H1 (cell line): Measurements from ENCODE around the gene DNAJB8. TPM values are rescaled to one million over a fixed set of nuclear protein-coding genes. Genes with fewer than 3 reads are reported as not detected.
A peak's percentile ranks its signal among the peaks of the same experiment; 100 is the strongest.

ENCODE experiments used
- CTCF ChIA-PET: fragments of 300-600 bp; sonication (Branson Sonifier 250); formaldehyde crosslinking; loops from one replicate; lab custom pipeline; 2021; ENCODE audit not compliant: partially characterized antibody; lab: Charles Lee
- POLR2A ChIA-PET: fragments of 300-600 bp; sonication (Branson Sonifier 250); formaldehyde crosslinking; loops from one replicate; lab custom pipeline; 2021; ENCODE audit warnings: inconsistent platforms; ENCODE audit not compliant: partially characterized antibody; lab: Charles Lee
- DNase-seq, 2 experiments: peaks; one replicate each; pipeline versions ENCODE4 v3.0.0 to v3.0.0-alpha.2; 2010 to 2022; ENCODE audit warnings: low spot score in 2 of 2, low read depth in 1 of 2, mixed read lengths in 1 of 2
- FAIRE-seq: peaks from 2 replicates; lab custom pipeline; 2011; peaks lifted over from hg19 to GRCh38; lab: Jason Lieb, UNC
- H2AFZ ChIP-seq: 2 replicates; pipeline ENCODE4 v1.8.1; 2012; ENCODE audit warnings: low read length, inconsistent platforms
- H2AK5ac ChIP-seq: 2 replicates; pipeline ENCODE4 v1.6.1; 2013; ENCODE audit warnings: low read depth, low read length
- H2BK120ac ChIP-seq: replicated peaks from 2 replicates; pipeline ENCODE3; 2013; ENCODE audit warnings: low read depth, low read length, inconsistent platforms
- H2BK12ac ChIP-seq: 2 replicates; pipeline ENCODE4 v1.6.1; 2013; ENCODE audit warnings: low read depth, low read length
- H2BK15ac ChIP-seq: 2 replicates; pipeline ENCODE4 v1.6.1; 2013; ENCODE audit warnings: low read length
- H2BK20ac ChIP-seq: 2 replicates; pipeline ENCODE4 v1.6.1; 2013; ENCODE audit warnings: low read length
- H2BK5ac ChIP-seq: 2 replicates; pipeline ENCODE4 v1.6.1; 2013; ENCODE audit warnings: low read depth, low read length
- H3K14ac ChIP-seq: 2 replicates; pipeline ENCODE4 v1.6.1; 2013; ENCODE audit warnings: inconsistent platforms; ENCODE audit not compliant: insufficient read length
- H3K18ac ChIP-seq: 2 replicates; pipeline ENCODE4 v1.6.1; 2013; ENCODE audit warnings: low read length; ENCODE audit errors: extremely low read depth
- H3K23ac ChIP-seq: 2 replicates; pipeline ENCODE4 v1.6.1; 2013; ENCODE audit warnings: inconsistent platforms; ENCODE audit not compliant: insufficient read length
- H3K23me2 ChIP-seq: 2 replicates; pipeline ENCODE4 v1.6.1; 2013; ENCODE audit warnings: low read depth, low read length
- H3K27ac ChIP-seq: 2 replicates; pipeline ENCODE4 v1.6.1; 2011; ENCODE audit warnings: low read depth, low read length, inconsistent platforms
- H3K27me3 ChIP-seq, 4 experiments: replicated peaks in 1 of 4; 1 replicate in 1 of 4; 2 replicates in 3 of 4; pipeline versions ENCODE4 v1.6.1 to v1.8.1; 2011 to 2013; ENCODE audit warnings: low read length in 3 of 4, mild to moderate bottlenecking in 3 of 4, inconsistent platforms in 2 of 4, mixed read lengths in 2 of 4, moderate library complexity in 1 of 4; ENCODE audit not compliant: control insufficient read depth in 3 of 4, insufficient read depth in 3 of 4; ENCODE audit errors: extremely low read depth in 1 of 4
- H3K36me3 ChIP-seq, 4 experiments: 2 replicates each; pipeline versions ENCODE4 v1.6.1 to v1.8.1; 2011 to 2013; ENCODE audit warnings: mild to moderate bottlenecking in 4 of 4, low read length in 3 of 4, moderate library complexity in 2 of 4, control low read depth in 1 of 4, inconsistent platforms in 1 of 4; ENCODE audit not compliant: insufficient read depth in 4 of 4, control insufficient read depth in 2 of 4
- H3K4ac ChIP-seq: replicated peaks from 2 replicates; pipeline ENCODE3; 2013; ENCODE audit warnings: low read length, low read depth, mixed read lengths, inconsistent platforms; ENCODE audit not compliant: insufficient read length
- H3K4me1 ChIP-seq, 4 experiments: replicated peaks in 1 of 4; 1 replicate in 1 of 4; 2 replicates in 3 of 4; pipeline versions ENCODE4 v1.6.1 to v1.8.1; 2011 to 2013; ENCODE audit warnings: low read length in 3 of 4, inconsistent platforms in 2 of 4, mixed read lengths in 1 of 4; ENCODE audit not compliant: insufficient read depth in 4 of 4, control insufficient read depth in 3 of 4
- H3K4me2 ChIP-seq, 2 experiments: 2 replicates each; pipeline versions ENCODE4 v1.6.1 to v1.8.1; 2011 to 2013; ENCODE audit warnings: low read depth in 2 of 2, low read length in 2 of 2, control low read depth in 1 of 2, inconsistent platforms in 1 of 2, mild to moderate bottlenecking in 1 of 2; ENCODE audit not compliant: insufficient read depth in 1 of 2
- H3K4me3 ChIP-seq, 4 experiments: fragments of 200-600, 300-600 bp in 1 of 4; sonication (generic), shearing (Covaris generic), sonication (Bioruptor Twin) in 1 of 4; 2 replicates each; pipeline versions ENCODE4 v1.5.1 to v1.8.1; 2011 to 2016; ENCODE audit warnings: low read length in 4 of 4, low read depth in 3 of 4, control low read depth in 2 of 4, inconsistent platforms in 2 of 4, mild to moderate bottlenecking in 2 of 4, mixed read lengths in 1 of 4, moderate library complexity in 1 of 4; ENCODE audit not compliant: insufficient read depth in 2 of 4; ENCODE audit errors: extremely low read depth in 1 of 4
- H3K56ac ChIP-seq: replicated peaks from 2 replicates; pipeline ENCODE3; 2013; ENCODE audit warnings: low read depth, mild to moderate bottlenecking, mixed read lengths, low read length, inconsistent platforms; ENCODE audit not compliant: insufficient read length
- H3K79me1 ChIP-seq: 2 replicates; pipeline ENCODE4 v1.6.1; 2013; ENCODE audit warnings: low read depth, low read length, control low read depth
- H3K79me2 ChIP-seq, 2 experiments: 2 replicates each; pipeline versions ENCODE4 v1.6.1 to v1.8.1; 2012 to 2013; ENCODE audit warnings: low read length in 2 of 2, mild to moderate bottlenecking in 2 of 2, inconsistent platforms in 1 of 2; ENCODE audit not compliant: insufficient read depth in 2 of 2, control insufficient read depth in 1 of 2
- H3K9ac ChIP-seq, 4 experiments: replicated peaks in 1 of 4; 1 replicate in 1 of 4; 2 replicates in 3 of 4; pipeline versions ENCODE4 v1.6.1 to v1.8.1; 2011 to 2013; ENCODE audit warnings: low read depth in 3 of 4, low read length in 3 of 4, control low read depth in 2 of 4, mild to moderate bottlenecking in 2 of 4, moderate library complexity in 2 of 4, inconsistent platforms in 1 of 4; ENCODE audit errors: extremely low read depth in 1 of 4
- H3K9me3 ChIP-seq, 2 experiments: 2 replicates each; pipeline versions ENCODE4 v1.6.1 to v1.8.1; 2012 to 2013; ENCODE audit warnings: mild to moderate bottlenecking in 2 of 2, moderate library complexity in 2 of 2, control low read depth in 1 of 2, inconsistent platforms in 1 of 2, low read depth in 1 of 2, low read length in 1 of 2, mixed read lengths in 1 of 2; ENCODE audit not compliant: insufficient read depth in 2 of 2
- H4K20me1 ChIP-seq, 2 experiments: replicated peaks in 1 of 2; 2 replicates each; pipeline versions ENCODE3 to v1.8.1; 2011 to 2013; ENCODE audit warnings: inconsistent platforms in 2 of 2, low read length in 2 of 2, mild to moderate bottlenecking in 1 of 2; ENCODE audit not compliant: insufficient read depth in 2 of 2, control insufficient read depth in 1 of 2
- H4K5ac ChIP-seq: 2 replicates; pipeline ENCODE4 v1.6.1; 2013; ENCODE audit warnings: low read length, low read depth, mixed read lengths, inconsistent platforms; ENCODE audit not compliant: insufficient read length
- H4K8ac ChIP-seq: 2 replicates; pipeline ENCODE4 v1.8.0; 2013; ENCODE audit warnings: mild to moderate bottlenecking, moderate library complexity, low read length, inconsistent platforms; ENCODE audit not compliant: insufficient read depth; ENCODE audit errors: extremely low read depth
- H4K91ac ChIP-seq: replicated peaks from 2 replicates; pipeline ENCODE3; 2013; ENCODE audit warnings: low read length, mixed read lengths, inconsistent platforms; ENCODE audit not compliant: insufficient read length
- EZH2 ChIP-seq: fragments of 200-600 bp; sonication (generic); IDR thresholded peaks from 2 replicates; pipeline ENCODE4 v1.7.1; 2012; ENCODE audit warnings: low read depth, mild to moderate bottlenecking, moderate library complexity, low read length, inconsistent platforms; ENCODE audit not compliant: severe bottlenecking
- WGBS, 2 experiments: shearing (Covaris generic) in 1 of 2; methylation state at CpG; one replicate each; pipeline versions ENCODE4 v1.1.6 to v1.1.7; 2013 to 2015; ENCODE audit warnings: low lambda C conversion rate in 2 of 2, mixed read lengths in 2 of 2, inconsistent platforms in 1 of 2, low coverage in 1 of 2, missing lambda C conversion rate in 1 of 2; ENCODE audit not compliant: insufficient replicate concordance in 2 of 2, insufficient coverage in 1 of 2, insufficient read length in 1 of 2; ENCODE audit errors: extremely low coverage in 1 of 2, missing lambda C conversion rate in 1 of 2; 5-methylcytosine and 5-hydroxymethylcytosine counted together
- polyA plus RNA-seq, 7 experiments: library from polyadenylated mRNA; depleted of rRNA in 3 of 7; stranded (reverse) in 5 of 7; unstranded in 2 of 7; fragments of >200 nt in 5 of 7; fragments of 200-250 nt in 2 of 7; gene quantifications; 1 replicate in 5 of 7; 2 replicates in 1 of 7; 4 replicates in 1 of 7; pipeline versions ENCODE4 v1.2.1 to v1.2.3, GENCODE V29; 2011 to 2013; ENCODE audit warnings: missing spikeins in 2 of 7, mixed read lengths in 2 of 7
- total RNA-seq: library from RNA; stranded (reverse); fragmentation: NEBNext Ultra II Directional; extraction: Animal tissue kit (Norgen Biotek cat#: 25700); gene quantifications from 2 replicates; pipeline ENCODE4 v1.2.1, GENCODE V29; 2021

The DNAJB8 gene
- total and polyA plus RNA-seq, 2 of the 8 experiments (the other 6 are each of a cell fraction or from before 2014, with no cell fraction given): not detected

- H2AFZ ChIP-seq: no peak overlapping the region
- TF ChIP-seq EZH2: peak; percentile 62
These were observed 39.4 kb downstream of the DNAJB8 start for GRCh38 chr3:128427175-128427857.

More at GRCh38 chr3:128427175-128427857, 39.4 kb downstream of the DNAJB8 start:
- ChIA-PET POLR2A (no interaction called here), CTCF (interaction anchor here (1.0 to 11.0 kb wide), 26 partner anchors 10 to 201 kb away, joined by 3 to 144 read pairs (median 6); no protein-coding TSS in a partner anchor)
- peak in 1 of 2 experiments; percentile 52 for DNase-seq
- Histone ChIP-seq H4K5ac (no peak overlapping the region), H3K14ac (no peak overlapping the region), H2BK15ac (peak overlapping the region; percentile 88; the same call in 1 of the 2 replicates), H3K27me3 (peaks cover 10 to 74% (median 62%) of the 10 kb centered on the region in 4 experiments), H2AK5ac (peak overlapping the region; percentile 72; the same call in 1 of the 2 replicates), H4K8ac (no peak overlapping the region), H4K20me1 (peaks cover 6 to 7% of the 10 kb centered on the region in 2 experiments), H3K4ac (no peak overlapping the region), H3K4me2 (no peak overlapping the region), H3K4me3 (no peak overlapping the region), H2BK5ac (no peak overlapping the region), H3K56ac (no peak overlapping the region), H3K4me1 (peaks cover 0 to 29% (median 18%) of the 10 kb centered on the region in 4 experiments; a peak in 6 of 7 replicates), H3K79me1 (no peaks in the 10 kb centered on the region), H3K18ac (peak overlapping the region; percentile 52; the same call in 1 of the 2 replicates), H3K23me2 (peaks cover 3% of the 10 kb centered on the region; the same call in 1 of the 2 replicates), H2BK120ac (no peak overlapping the region), H3K23ac (no peak overlapping the region), H3K27ac (no peak overlapping the region), H2BK12ac (peak overlapping the region; percentile 87; the same call in 1 of the 2 replicates), H3K79me2 (no peaks in the 10 kb centered on the region), H2BK20ac (peak overlapping the region; percentile 90; the same call in 1 of the 2 replicates), H3K36me3 (no peaks in the 10 kb centered on the region), H3K9me3 (no peaks in the 10 kb centered on the region), H3K9ac (no peak overlapping the region; a peak in 2 of 7 replicates), H4K91ac (no peak overlapping the region)
- 65% methylated on average over 15 of the region's 15 CpGs; no CpG with 5 or more reads in 1 of the 2 experiments for WGBS, 2 experiments
- FAIRE-seq: no peak
